KOPT-K1 (cell line): ENCODE measurements around the gene METTL16.

Experiments
- H3K27ac ChIP-seq: fragments of 200-600 bp; sonication (generic); 2 replicates; pipeline ENCODE4 v1.5.1; 2016; ENCODE audit warnings: antibody characterized with exemption, mild to moderate bottlenecking, low read depth, low read length; ENCODE audit not compliant: poor library complexity, severe bottlenecking
- H3K36me3 ChIP-seq: fragments of 200-600 bp; sonication (generic); 2 replicates; pipeline ENCODE4 v1.5.1; 2017; ENCODE audit warnings: antibody characterized with exemption, mild to moderate bottlenecking, low read length, moderate library complexity; ENCODE audit not compliant: insufficient read depth
- H3K9me3 ChIP-seq: fragments of 200-600 bp; sonication (generic); 2 replicates; pipeline ENCODE4 v1.5.1; 2017; ENCODE audit warnings: antibody characterized with exemption, low read length, mild to moderate bottlenecking; ENCODE audit not compliant: insufficient read depth, poor library complexity, severe bottlenecking

Gene METTL16

GRCh38 chr17:2380950-2381649 is 130.6 kb downstream of the METTL16 start:
- no peaks in the 10 kb centered on the region for H3K9me3 ChIP-seq
- peaks cover 53% of the 10 kb centered on the region for H3K36me3 ChIP-seq
- no peak overlapping the region for H3K27ac ChIP-seq

DNA sequence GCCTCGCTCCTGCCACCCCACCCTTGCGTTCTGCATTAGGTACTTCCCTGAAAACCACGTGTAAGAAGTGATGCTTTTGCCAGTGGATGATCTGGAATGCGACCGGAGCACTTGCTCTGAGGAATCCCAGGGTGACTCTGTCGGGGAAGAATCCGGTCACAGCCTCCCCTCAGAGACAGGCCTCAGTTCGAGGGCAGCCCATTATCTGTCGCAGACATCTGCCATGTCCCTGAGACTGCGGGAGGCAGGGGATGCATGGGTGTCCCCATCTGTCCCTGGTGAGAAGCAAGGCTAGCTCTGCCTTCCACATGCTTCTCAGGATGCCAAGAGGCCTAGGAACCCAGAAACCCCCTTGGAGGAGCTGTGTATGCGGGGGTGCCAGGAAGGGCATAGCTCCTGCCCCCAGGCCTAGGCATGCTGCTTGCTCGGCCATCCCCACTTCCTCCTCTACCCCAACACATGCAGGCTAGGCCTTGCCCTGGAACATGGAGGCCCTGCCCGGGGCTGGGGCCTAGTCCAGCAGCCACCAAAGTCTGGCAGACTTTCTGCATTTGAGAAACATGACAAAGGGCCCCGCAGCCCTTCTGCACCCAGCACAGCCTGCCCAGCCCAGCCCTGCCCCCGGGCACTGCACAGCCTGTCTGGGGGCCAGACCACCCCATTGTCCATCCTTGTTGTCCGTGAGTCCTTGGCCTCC is 131.3 kb downstream of the METTL16 start:
- Histone ChIP-seq H3K27ac (no peak overlapping the region), H3K36me3 (peaks cover 60% of the 10 kb centered on the region), H3K9me3 (no peaks in the 10 kb centered on the region)

DNA sequence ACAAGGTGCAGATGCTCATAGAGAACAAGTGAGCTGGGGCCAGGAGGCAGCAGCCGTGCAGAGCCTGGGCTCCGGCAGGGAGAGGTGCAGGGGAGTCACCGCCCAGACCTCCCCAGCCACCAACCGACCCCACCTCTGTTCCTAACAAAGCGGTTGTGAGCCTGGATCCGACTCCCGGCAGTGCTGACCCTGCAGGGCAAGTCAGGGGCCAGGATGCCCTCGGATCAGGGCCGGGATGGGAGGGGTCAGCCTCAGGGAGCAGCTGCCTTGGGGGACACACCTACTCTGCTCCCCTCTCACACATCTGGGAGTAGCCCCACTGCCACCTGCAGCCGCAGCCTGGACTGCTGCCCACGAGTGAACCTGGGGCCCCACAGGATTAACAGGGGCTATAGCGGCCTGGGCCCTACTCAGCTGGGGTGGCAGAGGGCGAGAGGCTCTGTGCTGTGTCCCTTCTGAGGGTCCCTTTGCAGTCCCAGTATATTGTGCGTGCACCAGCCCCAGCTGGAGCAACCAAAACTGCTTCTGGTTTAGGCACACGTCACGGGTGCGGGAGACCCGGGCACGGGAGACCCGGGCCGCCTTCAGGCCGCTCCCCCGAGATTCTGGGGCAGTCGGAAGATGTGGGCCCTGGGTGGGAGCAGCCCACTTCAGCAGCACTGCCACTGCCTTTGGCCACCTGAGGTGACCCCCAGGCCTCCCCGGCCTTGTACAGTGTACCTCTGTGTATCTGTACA is 132.0 kb downstream of the METTL16 start:
- Histone ChIP-seq H3K27ac (no peak overlapping the region), H3K9me3 (no peaks in the 10 kb centered on the region), H3K36me3 (peaks cover 67% of the 10 kb centered on the region)

DNA sequence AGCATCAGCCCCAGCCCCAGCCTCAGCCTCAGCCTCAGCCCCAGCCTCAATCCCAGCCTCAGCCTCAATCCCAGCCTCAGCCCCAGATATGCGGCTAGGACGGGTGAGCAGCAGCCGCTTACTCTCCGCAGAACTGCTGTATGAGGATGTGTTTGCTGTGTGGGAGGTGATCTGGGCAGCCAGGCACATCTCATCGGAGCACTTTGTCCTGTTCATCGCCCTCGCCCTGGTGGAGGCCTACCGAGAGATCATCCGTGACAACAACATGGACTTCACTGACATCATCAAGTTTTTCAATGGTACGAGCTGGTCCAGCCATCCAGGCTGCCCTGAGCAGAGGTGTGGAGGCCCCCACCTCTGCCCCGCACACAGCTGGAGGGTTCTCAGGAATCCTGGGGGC is 132.8 kb downstream of the METTL16 start:
- H3K9me3 ChIP-seq = no peaks in the 10 kb centered on the region
- H3K36me3 ChIP-seq = peaks cover 71% of the 10 kb centered on the region
- H3K27ac ChIP-seq = no peak overlapping the region

DNA sequence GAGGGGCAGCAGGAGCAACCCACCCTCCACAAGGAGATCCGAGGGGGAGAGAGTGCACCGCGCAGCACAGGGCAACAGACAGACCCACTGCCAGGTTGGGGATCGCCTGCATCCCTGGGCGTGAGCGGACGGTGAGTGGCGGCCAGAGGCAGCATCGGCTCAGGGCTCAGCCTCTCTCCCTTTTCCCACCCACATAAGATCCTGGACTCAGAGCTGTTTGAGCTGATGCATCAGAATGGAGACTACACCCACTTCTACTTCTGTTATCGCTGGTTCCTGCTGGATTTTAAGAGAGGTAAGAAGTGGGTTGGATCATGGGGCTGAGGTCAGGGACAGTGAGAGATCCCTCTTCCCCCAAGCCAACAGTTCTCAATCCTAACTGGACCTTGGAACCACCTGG is 134.0 kb downstream of the METTL16 start:
- H3K27ac ChIP-seq = no peak overlapping the region

DNA sequence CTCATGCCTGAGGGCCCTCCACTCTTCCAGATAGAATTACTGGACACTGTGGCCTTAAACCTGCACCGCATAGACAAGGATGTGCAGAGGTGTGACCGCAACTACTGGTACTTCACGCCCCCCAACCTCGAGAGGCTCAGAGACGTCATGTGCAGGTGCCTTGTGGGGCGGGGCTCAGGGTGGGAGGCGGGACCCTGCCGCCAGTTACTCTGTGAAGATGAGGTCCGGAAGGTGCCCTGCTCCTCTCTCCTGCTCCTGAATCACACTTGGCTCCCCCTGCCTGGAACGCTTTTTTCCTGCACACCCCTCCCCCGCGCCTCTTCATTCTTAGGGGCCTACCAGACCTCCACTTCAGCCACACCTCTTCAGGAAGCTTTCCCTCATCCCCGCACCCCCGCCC is 135.6 kb downstream of the METTL16 start:
- Histone ChIP-seq H3K27ac (no peak overlapping the region), H3K36me3 (peaks cover 90% of the 10 kb centered on the region), H3K9me3 (no peaks in the 10 kb centered on the region)

More for the DNA sequence above, 134.0 kb downstream of the METTL16 start:
- no peaks in the 10 kb centered on the region for H3K9me3 ChIP-seq
- H3K36me3 ChIP-seq = peaks cover 83% of the 10 kb centered on the region

DNA sequence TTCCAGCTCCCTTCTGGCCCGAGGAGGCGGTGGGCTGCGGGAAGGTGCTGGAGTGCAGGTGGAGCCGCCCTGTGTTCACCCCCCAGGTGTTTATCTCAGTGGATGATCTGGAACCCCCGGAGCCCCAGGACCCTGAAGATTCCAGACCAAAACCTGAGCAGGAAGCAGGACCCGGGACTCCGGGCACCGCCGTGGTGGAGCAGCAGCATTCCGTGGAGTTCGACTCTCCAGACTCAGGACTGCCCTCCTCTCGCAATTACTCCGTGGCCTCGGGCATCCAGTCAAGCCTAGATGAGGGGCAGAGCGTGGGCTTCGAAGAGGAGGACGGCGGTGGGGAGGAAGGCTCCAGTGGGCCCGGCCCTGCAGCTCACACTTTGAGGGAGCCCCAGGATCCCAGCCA is 136.3 kb downstream of the METTL16 start:
- H3K36me3 ChIP-seq = peaks cover 90% of the 10 kb centered on the region
- H3K9me3 ChIP-seq = no peaks in the 10 kb centered on the region
- no peak overlapping the region for H3K27ac ChIP-seq

GRCh38 chr17:2374549-2375285 is 137.0 kb downstream of the METTL16 start:
- no peaks in the 10 kb centered on the region for H3K9me3 ChIP-seq
- no peak overlapping the region for H3K27ac ChIP-seq
- H3K36me3 ChIP-seq = peaks cover 90% of the 10 kb centered on the region

GRCh38 chr17:2373179-2373578 is 138.5 kb downstream of the METTL16 start:
- peaks cover 77% of the 10 kb centered on the region for H3K36me3 ChIP-seq
- H3K9me3 ChIP-seq = no peaks in the 10 kb centered on the region
- no peak overlapping the region for H3K27ac ChIP-seq

DNA sequence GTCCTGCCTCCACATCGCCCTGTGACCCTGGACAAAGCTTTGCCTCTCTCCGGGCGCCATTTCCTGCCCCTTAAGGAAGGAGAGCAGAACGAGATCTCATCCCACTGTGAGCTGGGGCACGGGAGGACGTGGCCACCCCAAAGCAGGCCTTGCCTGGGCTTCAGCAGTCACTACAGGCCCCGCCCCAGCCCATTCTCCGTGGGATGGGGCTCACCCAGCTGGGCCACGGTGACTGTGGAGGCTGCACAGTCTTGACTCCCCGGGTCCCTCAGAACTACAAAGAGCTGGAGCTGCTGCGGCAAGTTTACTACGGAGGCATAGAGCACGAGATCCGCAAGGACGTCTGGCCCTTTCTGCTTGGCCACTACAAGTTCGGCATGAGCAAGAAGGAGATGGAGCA is 139.0 kb downstream of the METTL16 start:
- Histone ChIP-seq H3K27ac (no peak overlapping the region), H3K9me3 (no peaks in the 10 kb centered on the region), H3K36me3 (peaks cover 73% of the 10 kb centered on the region)

DNA sequence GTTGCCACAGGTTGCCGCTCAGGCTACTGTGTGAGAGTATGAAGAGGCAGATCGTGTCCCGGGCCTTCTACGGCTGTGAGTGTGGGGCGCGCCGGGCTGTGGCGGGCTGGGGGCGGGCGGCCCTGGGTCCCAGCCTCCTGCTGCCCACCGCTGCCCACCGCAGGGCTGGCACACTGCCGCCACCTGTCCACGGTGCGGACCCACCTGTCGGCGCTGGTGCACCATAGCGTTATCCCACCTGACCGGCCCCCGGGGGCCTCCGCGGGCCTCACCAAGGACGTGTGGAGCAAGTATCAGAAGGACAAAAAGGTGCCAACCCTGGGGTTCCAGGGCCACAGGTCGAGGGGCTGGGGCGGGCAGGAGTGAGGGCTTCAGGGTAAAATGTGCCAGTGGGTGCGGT is 139.5 kb downstream of the METTL16 start:
- Histone ChIP-seq H3K9me3 (no peaks in the 10 kb centered on the region), H3K36me3 (peaks cover 73% of the 10 kb centered on the region), H3K27ac (no peak overlapping the region)

DNA sequence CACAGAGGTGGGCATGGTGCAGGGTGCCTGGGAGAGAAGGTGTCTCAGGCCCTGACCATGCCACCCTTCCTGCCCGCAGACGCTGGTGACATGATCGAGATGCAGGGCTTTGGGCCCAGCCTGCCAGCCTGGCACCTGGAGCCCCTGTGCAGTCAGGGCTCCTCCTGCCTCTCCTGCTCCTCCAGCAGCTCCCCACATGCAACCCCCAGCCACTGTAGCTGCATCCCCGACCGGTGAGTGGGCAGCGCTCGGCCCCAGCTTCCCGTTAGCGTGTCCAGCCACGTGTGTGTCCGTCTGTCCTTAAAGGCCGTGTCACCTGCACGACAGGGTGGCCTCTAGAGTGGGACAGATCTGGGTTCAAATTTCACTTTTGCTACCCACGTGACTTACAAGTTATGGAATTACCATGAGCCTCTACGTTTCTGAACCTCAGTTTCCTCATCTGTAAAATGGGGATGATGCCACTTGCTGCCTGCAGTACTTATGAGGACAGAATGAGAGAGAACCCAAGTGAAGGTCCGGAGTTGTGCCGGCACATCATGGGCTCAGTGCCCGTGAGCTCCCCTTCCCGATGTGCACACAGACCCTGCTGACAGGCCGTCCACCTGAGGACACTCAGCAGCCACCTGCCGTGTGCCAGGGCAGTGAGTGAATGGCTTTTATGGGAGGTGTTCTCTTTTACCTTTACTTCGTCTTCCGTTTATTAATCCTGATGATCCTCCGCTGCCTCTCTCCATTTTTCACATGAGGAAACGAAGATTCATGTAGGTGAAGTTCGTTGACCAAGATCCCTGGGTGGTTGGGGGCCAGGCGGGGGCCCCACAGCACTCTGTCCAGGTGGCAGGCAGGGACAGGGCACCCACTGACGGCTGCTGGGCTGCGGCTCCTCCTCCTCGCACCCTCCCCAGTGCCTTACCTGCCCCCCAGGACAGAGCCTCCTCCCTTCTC is 140.2 kb downstream of the METTL16 start:
- peaks cover 69% of the 10 kb centered on the region for H3K36me3 ChIP-seq
- no peak overlapping the region for H3K27ac ChIP-seq
- H3K9me3 ChIP-seq = no peaks in the 10 kb centered on the region

- H3K36me3 ChIP-seq = peaks cover 66% of the 10 kb centered on the region; the same call in 1 of the 2 replicates
- H3K9me3 ChIP-seq = no peaks in the 10 kb centered on the region
- no peak overlapping the region for H3K27ac ChIP-seq
Observed at GRCh38 chr17:2370211-2370589, 141.5 kb downstream of the METTL16 start.

DNA sequence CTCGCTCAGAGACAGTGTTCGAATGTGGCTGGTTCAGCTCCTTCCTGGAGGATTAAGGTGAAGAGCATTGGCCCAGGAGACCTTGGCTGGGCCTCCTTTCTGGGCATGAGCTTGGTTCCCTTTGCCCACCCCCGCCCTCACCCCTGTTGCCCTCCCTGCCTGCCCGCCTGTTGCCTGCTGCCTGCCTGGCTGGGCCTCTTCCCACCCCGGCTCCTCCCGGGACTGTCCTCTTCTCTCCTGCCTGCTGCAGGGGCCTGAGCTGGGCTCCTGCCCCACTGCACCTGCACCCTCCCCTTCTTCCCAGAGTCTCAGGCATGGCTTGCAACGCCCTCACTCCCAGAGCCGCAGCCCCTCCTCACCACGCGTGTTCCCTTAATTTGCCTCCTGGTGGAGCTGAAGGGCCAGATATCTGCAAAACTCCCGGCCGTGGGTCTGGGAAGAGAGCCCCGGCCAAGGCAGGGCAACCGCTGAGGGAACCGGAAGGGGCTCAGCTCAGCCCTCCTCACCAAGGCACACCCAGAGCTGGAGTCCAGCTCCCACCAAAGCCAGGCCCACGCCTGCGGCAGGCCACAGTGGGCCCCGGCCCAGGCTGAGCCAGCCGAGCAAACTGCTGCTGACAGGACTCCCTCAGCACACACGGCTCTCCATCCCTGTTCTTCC is 142.0 kb downstream of the METTL16 start:
- Histone ChIP-seq H3K36me3 (peaks cover 66% of the 10 kb centered on the region; the same call in 1 of the 2 replicates), H3K9me3 (no peaks in the 10 kb centered on the region), H3K27ac (no peak overlapping the region)
